Coronary artery (tissue), 2 donors: ENCODE results near the gene ACBD6.

Experiments
- DNase-seq: peaks from one replicate; pipeline ENCODE4 v3.0.0-alpha.2; 2017; ENCODE audit warnings: low spot score
- H3K27ac ChIP-seq, 2 donors: fragments of 200-600 bp; sonication (generic); one replicate each; pipeline ENCODE4 v1.5.1; 2016 to 2019
- H3K4me3 ChIP-seq: fragments of 200-600 bp; sonication (generic); 2 replicates; pipeline ENCODE4 v1.5.1; 2016; ENCODE audit warnings: mild to moderate bottlenecking, moderate library complexity
- TF ChIP-seq, protein P1 (sequence below): fragments of 200-600 bp; sonication (generic); IDR thresholded peaks from one replicate; pipeline ENCODE4 v1.5.1; 2019; ENCODE audit warnings: antibody characterized with exemption

ACBD6 gene

DNA sequence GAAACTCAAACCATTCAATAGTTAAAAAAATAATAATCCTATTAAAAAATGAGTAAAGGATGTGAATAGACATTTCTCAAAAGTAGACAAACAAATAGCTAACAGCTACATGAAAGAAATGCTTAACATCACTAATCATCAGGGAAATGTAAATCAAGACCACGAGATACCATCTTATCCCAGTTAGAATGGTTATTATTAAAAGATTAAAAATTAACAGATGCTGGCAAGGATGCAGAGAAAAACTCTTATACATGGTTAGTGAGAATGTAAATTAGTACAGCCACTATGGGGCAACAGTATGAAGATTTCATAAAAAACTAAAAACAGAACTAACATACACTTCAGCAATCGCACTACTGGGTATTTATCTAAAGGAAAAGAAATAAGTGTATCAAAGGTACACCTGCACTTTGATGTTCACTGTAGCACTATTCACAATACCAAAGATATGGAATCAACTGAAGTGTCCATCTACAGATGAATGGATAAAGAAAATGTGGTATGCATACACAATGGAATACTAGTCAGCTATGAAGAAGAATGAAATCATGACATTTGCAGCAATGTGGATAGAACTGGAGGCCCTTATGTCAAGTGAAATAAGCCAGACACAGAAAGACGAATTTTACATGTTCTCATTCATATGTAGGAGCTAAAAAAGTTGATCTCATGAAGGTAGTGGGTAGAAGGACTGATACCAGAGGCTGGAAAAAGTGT, 117.9 kb downstream of the ACBD6 start:
- Histone ChIP-seq H3K27ac (no peak overlapping the region), H3K4me3 (no peak overlapping the region)
- TF ChIP-seq, protein P1, sequence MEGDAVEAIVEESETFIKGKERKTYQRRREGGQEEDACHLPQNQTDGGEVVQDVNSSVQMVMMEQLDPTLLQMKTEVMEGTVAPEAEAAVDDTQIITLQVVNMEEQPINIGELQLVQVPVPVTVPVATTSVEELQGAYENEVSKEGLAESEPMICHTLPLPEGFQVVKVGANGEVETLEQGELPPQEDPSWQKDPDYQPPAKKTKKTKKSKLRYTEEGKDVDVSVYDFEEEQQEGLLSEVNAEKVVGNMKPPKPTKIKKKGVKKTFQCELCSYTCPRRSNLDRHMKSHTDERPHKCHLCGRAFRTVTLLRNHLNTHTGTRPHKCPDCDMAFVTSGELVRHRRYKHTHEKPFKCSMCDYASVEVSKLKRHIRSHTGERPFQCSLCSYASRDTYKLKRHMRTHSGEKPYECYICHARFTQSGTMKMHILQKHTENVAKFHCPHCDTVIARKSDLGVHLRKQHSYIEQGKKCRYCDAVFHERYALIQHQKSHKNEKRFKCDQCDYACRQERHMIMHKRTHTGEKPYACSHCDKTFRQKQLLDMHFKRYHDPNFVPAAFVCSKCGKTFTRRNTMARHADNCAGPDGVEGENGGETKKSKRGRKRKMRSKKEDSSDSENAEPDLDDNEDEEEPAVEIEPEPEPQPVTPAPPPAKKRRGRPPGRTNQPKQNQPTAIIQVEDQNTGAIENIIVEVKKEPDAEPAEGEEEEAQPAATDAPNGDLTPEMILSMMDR = no peak
- no peak for DNase-seq

DNA sequence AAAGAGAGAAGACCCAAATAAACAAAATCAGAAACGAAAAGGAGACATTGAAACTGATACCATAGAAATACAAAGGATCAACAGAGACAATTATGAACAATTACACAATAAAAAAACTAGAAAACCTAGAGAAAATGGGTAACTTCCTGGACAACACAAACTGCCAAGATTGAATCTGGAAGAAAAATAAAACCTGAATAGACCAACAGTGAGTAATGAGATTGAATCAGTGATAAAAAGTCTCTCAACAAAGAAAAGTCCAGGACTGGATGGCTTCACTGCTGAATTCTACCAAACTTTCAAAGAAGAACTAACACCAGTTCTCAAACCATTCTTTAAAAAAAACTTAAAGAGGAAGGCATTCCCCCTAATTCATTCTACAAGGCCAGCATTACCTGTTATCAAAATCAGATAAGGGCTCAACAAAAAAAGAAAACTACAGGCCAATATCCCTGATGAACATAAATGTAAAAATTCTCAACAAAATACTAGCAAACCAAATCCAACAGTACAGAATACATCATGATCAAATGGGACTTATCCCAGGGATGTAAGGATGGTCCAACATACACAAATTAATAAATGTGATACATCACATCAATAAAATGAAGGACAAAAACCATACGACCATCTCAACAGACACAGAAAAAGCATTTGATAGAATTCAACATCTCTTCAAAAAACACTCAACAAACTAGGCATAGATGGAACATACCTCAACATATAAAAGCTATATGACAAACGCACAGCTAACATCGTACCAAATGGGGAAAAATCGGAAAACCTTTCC, 119.9 kb downstream of the ACBD6 start:
- DNase-seq = no peak
- TF ChIP-seq, protein P1 = no peak
- H3K4me3 ChIP-seq = no peak overlapping the region
- H3K27ac ChIP-seq = no peak overlapping the region

DNA sequence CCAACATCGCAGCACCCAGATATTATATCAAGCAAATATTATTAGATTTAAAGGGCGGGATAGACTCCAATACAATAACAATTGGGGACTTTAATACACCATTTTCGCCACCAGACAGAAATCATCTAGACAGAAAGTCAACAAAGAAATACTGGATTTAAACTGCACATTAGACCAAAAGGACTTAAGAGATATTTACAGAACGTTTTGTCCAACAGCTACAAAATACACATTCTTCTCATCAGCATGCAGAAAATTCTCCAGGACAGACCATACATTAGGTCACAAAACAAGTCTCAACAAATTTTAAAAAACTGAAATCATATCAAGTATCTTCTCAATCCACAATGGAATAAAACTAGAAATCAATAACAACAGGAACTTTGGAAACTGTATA, 121.2 kb downstream of the ACBD6 start:
- Histone ChIP-seq H3K4me3 (no peak overlapping the region), H3K27ac (no peak overlapping the region)
- TF ChIP-seq, protein P1 = no peak
- DNase-seq = no peak

DNA sequence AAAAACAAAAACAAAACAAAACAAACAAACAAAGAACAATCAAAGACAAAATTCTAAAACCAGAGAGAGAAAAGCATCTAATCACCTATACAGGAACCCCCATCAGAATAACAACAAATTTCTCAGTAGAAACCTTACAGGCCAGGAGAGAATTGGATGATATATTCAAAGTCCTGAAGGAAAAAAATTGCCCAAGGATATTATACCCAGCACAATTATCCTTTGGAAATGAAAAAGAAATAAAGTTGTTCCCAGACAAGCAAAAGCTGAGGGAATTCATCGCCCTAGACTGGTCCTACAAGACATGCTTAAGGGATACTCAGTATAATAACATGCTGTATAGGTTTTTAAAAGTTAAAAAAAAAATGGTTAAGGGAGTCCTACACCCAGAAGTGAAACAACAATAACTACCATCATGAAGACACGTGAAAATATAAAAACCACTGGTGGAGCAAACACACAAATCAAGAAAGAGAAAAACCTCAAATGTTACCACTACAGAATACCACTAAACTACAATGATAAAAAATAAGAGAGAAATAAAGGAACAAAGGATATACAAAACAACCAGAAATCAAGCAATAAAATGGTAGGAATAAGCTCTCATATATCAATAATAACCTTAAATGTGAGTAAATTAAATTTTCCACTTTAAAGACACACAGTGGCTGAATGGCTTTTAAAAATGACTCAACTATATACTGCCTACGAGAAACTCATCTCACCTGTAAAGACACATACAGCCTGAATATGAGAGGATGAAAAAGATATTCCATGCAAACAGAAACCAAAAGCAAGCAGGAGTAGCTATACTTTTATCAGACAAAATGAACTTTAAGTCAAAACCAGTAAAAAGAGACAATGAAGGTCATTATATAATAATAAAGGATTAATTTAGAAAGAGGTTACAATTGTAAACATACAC, 121.9 kb downstream of the ACBD6 start:
- H3K27ac ChIP-seq = no peak overlapping the region
- TF ChIP-seq, protein P1 = no peak
- no peak for DNase-seq
- no peak overlapping the region for H3K4me3 ChIP-seq

DNA sequence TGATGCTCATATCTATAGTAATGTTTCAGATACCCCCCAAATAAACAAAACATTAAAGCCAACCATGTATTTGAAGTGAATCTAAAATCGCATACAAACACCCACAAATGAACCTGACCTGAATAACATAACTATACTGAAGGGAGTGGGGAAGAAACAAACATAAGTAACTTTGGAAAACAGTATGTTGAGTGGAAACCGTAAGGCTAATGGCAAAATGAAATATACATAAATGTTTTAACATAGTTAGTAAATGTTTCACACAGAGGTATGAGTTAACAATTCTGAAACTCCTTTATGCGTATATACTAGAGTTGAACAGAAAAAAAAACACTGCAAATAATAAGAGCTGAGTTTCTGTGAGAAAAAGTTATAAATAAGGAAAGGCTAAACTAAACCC, 125.6 kb downstream of the ACBD6 start:
- H3K27ac ChIP-seq = no peak overlapping the region
- DNase-seq = no peak
- no peak overlapping the region for H3K4me3 ChIP-seq
- TF ChIP-seq, protein P1 = no peak

DNA sequence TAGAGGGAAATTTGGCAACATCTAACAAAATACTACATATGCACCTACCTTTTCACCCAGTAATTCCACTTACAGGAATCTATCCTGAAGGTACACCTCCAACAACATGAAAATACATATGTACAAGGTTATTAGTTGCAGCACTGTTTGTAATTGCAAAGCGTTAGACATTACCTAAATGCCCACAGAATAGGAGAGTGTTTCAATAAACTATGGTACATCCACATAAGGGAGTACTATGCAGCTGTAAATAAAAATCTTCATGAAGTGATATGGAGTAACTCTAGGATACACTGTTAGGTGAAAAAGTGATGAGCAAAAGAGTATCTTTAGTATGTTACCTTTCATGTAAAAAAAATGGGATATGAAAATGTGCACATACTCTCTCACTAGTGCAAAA, 126.1 kb downstream of the ACBD6 start:
- no peak for DNase-seq
- TF ChIP-seq, protein P1 = no peak
- no peak overlapping the region for H3K27ac ChIP-seq
- no peak overlapping the region for H3K4me3 ChIP-seq
